Psoas muscle (tissue), 8 donors: ENCODE results near the gene CTBP2. TPM values are rescaled to one million over a fixed set of nuclear protein-coding genes. Genes with fewer than 3 reads are reported as not detected.
"Not testable (repeated sequence)": the region's sequence is repeated elsewhere in the genome, so short reads cannot be mapped to it uniquely, and the experiment has no call there.

Source experiments
- ATAC-seq, 4 donors: fragments of 200-7000 bp; cut with Tn5 transposase; one replicate each; pipeline ENCODE4 v1.9.1; 2020; ENCODE audit warnings: moderate library complexity in 3 of 4, mild to moderate bottlenecking in 2 of 4
- DNase-seq, 2 donors: peaks; one replicate each; pipeline ENCODE4 v3.0.0-alpha.2; 2020
- H3K27ac ChIP-seq: fragments of 200-600 bp; one replicate; pipeline ENCODE4 v1.8.0; 2022
- H3K27me3 ChIP-seq, 3 donors: fragments of 200-600 bp in 1 of 3; one replicate each; pipeline versions ENCODE4 v1.6.1 to v1.8.0; 2013 to 2022; ENCODE audit warnings: low read length in 2 of 3, mild to moderate bottlenecking in 2 of 3, moderate library complexity in 1 of 3; ENCODE audit not compliant: insufficient read depth in 3 of 3
- H3K36me3 ChIP-seq, 2 donors: fragments of 200-600 bp in 1 of 2; one replicate each; pipeline versions ENCODE4 v1.6.1 to v1.8.0; 2013 to 2022; ENCODE audit warnings: low read depth in 1 of 2, mild to moderate bottlenecking in 1 of 2, moderate library complexity in 1 of 2; ENCODE audit not compliant: insufficient read depth in 1 of 2
- H3K4me1 ChIP-seq: fragments of 200-600 bp; one replicate; pipeline ENCODE4 v1.8.0; 2022
- H3K4me3 ChIP-seq: fragments of 200-600 bp; one replicate; pipeline ENCODE4 v1.8.0; 2022; ENCODE audit warnings: mild to moderate bottlenecking
- H3K9me3 ChIP-seq: fragments of 200-600 bp; one replicate; pipeline ENCODE4 v1.8.0; 2022
- WGBS, 3 donors: extraction: QIAGEN DNeasy Blood & Tissue Kit; methylation state at CpG; one replicate each; pipeline versions ENCODE4 v1.1.6 to v1.1.7; 2013; 5-methylcytosine and 5-hydroxymethylcytosine counted together
- intact Hi-C, 2 donors: fragments of 100-400 bp; cut with DNase I; formaldehyde crosslinking; loops; one replicate each; pipeline versions ENCODE4 v1.11.0 to v1.14.2; 2022
- polyA plus RNA-seq, 3 donors: library from polyadenylated mRNA; stranded (reverse); fragments of 200-250 nt; gene quantifications; one replicate each; pipeline ENCODE4 v1.2.3, GENCODE V29; 2013
- total RNA-seq, 4 donors: library from RNA; stranded (reverse); fragmentation: NEBNext Ultra II Directional in 2 of 4; extraction: Animal tissue kit (Norgen Biotek cat#: 25700) in 2 of 4; gene quantifications; one replicate each; pipeline versions ENCODE4 v1.2.1 to v1.2.4, GENCODE V29; 2021 to 2023
- TF ChIP-seq, protein P1 (sequence below): fragments of 200-600 bp; IDR thresholded peaks from one replicate; pipeline ENCODE4 v1.8.0; 2022; ENCODE audit warnings: antibody characterized with exemption
- donor health status: healthy with polysubstance abuse.
- donor health status: DM: no; HTN: no; CAD: no; lungs with moderate emphysema.
- donor health status: Bipolar disorder and iron deficiency.
- donor health status: healthy.
- donor health status: DM: yes; HTN: yes; CAD: no.
- donor health status: DM: no; HTN: no; CAD: no.
- donor health status: DM: no; HTN: no; CAD: no.
- donor health status: DM: yes; HTN: yes; CAD: no.

Gene CTBP2
- total and polyA plus RNA-seq, 7 donors: 14.7 to 49.8 (median 33.0) TPM

DNA sequence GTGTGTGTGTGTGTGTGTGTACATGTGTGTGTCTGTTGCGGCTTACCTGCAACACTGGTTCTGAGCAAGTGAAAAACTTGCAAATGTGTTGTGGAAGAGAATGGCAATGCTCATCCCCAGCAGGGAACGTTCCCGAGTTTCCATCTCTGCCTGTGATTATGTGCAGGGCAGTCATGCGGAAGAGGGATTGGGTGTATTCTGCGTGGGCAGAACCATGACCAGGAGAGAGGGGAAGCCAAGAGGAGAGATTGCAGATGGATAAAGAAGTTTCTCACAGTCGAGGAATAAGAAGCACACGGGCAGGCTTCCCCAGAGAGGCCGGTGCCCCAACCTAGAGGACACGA, 99.9 kb downstream of the CTBP2 start:
- WGBS, 3 donors: 10 to 12% (median 10%) methylated on average over 9 of the region's 9 CpGs
- TF ChIP-seq, protein P1, sequence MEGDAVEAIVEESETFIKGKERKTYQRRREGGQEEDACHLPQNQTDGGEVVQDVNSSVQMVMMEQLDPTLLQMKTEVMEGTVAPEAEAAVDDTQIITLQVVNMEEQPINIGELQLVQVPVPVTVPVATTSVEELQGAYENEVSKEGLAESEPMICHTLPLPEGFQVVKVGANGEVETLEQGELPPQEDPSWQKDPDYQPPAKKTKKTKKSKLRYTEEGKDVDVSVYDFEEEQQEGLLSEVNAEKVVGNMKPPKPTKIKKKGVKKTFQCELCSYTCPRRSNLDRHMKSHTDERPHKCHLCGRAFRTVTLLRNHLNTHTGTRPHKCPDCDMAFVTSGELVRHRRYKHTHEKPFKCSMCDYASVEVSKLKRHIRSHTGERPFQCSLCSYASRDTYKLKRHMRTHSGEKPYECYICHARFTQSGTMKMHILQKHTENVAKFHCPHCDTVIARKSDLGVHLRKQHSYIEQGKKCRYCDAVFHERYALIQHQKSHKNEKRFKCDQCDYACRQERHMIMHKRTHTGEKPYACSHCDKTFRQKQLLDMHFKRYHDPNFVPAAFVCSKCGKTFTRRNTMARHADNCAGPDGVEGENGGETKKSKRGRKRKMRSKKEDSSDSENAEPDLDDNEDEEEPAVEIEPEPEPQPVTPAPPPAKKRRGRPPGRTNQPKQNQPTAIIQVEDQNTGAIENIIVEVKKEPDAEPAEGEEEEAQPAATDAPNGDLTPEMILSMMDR: no peak
- no peak for DNase-seq
- H3K27ac ChIP-seq: peak overlapping the region; percentile 80
- peak overlapping the region; percentile 39 for H3K4me3 ChIP-seq
- no peaks in the 10 kb centered on the region for H3K36me3 ChIP-seq
- peak; percentile 17 to 27 (median 22) for ATAC-seq
- no peaks in the 10 kb centered on the region for H3K27me3 ChIP-seq
- no peaks in the 10 kb centered on the region for H3K9me3 ChIP-seq
- peaks cover 99% of the 10 kb centered on the region for H3K4me1 ChIP-seq
- intact Hi-C loops: loop anchor here in 1 of 2 donors (5.0 kb wide), 3 partner anchors 48 to 97 kb away; no protein-coding TSS in a partner anchor

DNA sequence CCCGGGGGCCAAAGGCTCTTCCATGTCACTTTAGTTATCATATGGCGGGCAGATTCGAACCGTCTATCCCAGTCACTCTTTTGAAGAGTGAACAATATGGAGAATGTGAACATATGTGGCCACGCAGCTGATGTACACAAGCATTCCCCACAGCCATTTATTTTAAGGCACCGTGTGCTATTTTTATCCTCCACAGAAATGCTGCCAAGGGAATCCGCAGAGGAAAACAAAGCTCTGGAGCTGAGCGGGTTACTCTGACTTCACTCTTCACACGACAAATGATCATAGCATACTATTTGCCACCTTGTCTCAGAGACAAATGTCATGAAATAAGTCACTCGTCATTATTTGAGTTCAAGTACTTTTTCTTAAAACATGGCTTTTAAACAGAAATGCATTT, 100.3 kb downstream of the CTBP2 start:
- no peaks in the 10 kb centered on the region for H3K36me3 ChIP-seq
- H3K4me1 ChIP-seq: peaks cover 99% of the 10 kb centered on the region
- peak overlapping the region; percentile 80 for H3K27ac ChIP-seq
- DNase-seq: no peak
- intact Hi-C loops: loop anchor here in 1 of 2 donors (5.0 kb wide), 3 partner anchors 48 to 97 kb away; no protein-coding TSS in a partner anchor
- peak overlapping the region; percentile 8 for H3K4me3 ChIP-seq
- WGBS, 3 donors: 25 to 39% (median 31%) methylated on average over 10 of the region's 10 CpGs
- no peaks in the 10 kb centered on the region for H3K27me3 ChIP-seq
- ATAC-seq: peak in 2 of 4 donors; percentile 23 to 33
- no peaks in the 10 kb centered on the region for H3K9me3 ChIP-seq
- TF ChIP-seq, protein P1: no peak

DNA sequence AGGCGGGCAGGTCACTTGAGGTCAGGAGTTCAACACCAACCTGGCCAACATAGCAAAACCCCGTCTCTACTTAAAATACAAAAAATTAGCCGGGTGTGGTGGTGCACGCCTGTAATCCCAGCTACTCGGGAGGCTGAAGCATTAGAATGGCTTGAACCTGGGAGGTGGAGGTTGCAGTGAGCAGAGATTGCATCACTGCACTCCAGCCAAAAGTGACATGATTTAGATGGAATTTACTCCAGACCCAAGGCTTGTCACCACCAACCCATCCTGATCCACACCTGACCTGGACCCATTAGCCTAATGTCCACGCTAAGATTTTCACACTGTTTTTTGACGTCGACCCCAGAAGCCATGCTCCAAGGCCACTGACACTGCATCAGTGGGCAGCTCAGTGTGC, 101.0 kb downstream of the CTBP2 start:
- H3K36me3 ChIP-seq, H3K27me3 ChIP-seq, intact Hi-C loops, ATAC-seq, H3K9me3 ChIP-seq, DNase-seq, H3K4me3 ChIP-seq: not testable (repeated sequence)
- H3K27ac ChIP-seq: peak overlapping the region; percentile 80
- 83 to 90% (median 86%) methylated on average over 8 of the region's 8 CpGs for whole genome bisulfite sequencing, 3 donors
- peaks cover 99% of the 10 kb centered on the region for H3K4me1 ChIP-seq

DNA sequence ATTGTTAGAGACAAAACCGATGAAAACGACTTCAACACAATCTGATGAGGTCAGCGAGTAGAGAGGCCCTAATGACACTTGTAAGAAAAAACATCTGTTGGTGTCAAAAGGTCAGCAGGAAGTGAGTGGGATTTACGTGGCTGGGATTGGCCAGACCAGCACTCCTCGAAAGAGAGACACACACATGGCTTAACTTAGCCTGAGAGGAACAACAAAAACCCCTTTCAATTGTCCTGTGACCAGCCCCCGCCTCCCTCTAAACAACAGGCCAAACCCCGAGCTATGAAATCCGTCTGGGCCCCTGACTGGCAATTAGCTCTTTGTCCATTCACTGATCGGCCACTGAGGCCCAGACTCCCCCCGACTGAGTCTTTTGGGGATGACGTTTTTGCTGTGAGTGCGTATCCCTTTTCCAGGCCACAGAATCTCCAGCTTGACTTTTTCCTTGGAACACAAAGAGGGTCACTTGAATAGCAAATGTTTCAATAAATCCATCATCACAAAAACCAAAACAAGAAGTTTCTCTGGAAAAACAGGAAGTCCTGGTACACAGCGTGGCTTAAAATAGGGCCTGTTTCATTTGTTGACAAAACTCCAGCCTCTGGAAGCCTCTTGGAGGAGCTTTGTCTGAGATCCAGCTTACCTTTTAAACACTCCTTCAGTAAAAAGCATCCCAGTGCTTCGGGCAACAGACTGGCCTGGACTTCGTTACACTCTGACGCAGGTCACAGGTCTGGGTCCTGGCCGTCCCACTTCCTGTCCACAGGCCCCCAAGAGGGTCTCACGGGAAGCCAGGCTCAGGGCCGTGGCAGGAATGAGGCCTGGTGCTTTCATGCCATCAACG, 103.0 kb downstream of the CTBP2 start:
- TF ChIP-seq, protein P1: no peak
- intact Hi-C loops: no loop called here
- Histone ChIP-seq H3K27ac (peak overlapping the region; percentile 80), H3K4me3 (peak overlapping the region; percentile 21), H3K27me3 (no peaks in the 10 kb centered on the region), H3K36me3 (no peaks in the 10 kb centered on the region), H3K4me1 (peaks cover 87% of the 10 kb centered on the region), H3K9me3 (no peaks in the 10 kb centered on the region)
- 14 to 27% (median 15%) methylated on average over 20 of the region's 20 CpGs for WGBS, 3 donors
- DNase-seq (peak; percentile 59 to 76), ATAC-seq (peak; percentile 48 to 50 (median 50))

DNA sequence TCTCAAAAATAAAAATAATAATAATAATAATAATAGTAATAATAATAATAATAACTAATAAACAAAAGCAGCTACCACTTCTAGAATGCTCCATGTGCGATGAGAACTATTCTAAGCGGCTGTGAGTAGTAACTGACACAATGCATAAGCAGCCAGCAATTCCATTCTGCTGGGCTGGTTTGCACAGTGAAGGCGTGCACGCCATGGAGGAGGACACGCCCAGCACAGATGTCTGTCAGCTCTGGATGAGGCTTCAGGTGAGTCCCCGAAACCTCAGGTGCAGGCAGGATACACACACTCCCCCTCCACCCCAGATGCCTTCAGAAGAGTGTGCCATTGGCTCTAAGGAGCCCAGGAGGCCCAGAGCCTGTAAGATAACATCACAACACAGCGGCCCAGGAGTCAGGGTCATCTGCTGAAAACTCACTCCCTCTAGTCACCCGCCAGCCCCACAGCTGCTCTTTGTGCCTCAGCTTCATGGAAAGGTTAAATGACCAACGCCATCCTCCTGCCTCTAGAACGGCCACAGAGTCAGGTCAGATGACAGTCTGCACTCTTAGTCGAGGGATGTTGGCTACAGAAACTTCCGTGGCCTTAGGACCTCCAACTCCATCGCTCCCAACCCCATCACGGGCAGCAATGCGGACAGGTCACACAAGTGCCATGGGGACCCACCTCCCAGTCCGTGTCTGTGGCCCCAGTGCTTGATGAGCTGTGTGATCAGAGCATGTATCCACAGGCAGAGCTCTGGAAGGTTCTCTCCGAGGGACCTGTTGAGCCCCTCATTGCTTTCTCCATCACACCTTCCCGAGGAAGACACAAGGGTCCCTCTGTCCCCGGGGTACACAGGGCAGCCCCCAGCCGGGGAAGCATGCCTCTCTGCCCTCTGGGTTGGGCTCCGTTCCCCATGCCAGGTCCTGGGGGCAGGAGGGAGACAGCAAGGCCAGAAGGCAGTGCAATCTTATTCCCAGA, 103.9 kb downstream of the CTBP2 start:
- DNase-seq (peak in 1 of 2 donors; percentile 69), ATAC-seq (no peak)
- H3K27ac ChIP-seq: peak overlapping the region; percentile 80
- H3K27me3 ChIP-seq: no peaks in the 10 kb centered on the region
- intact Hi-C loops: no loop called here
- no peaks in the 10 kb centered on the region for H3K9me3 ChIP-seq
- H3K4me1 ChIP-seq: peaks cover 84% of the 10 kb centered on the region
- H3K36me3 ChIP-seq: no peaks in the 10 kb centered on the region
- peak overlapping the region; percentile 21 for H3K4me3 ChIP-seq
- TF ChIP-seq, protein P1: no peak
- 53 to 62% (median 54%) methylated on average over 21 of the region's 21 CpGs for WGBS, 3 donors
